ENCODE results near the gene MYO7A.

MYO7A gene

GRCh38 chr11:77193911-77194830, 66.1 kb downstream of the MYO7A start:
- no peak overlapping the region for H3K4me3 ChIP-seq (IDR thresholded peaks at IDR 0.05; ENCODE audit: insufficient read depth, low read depth, low read length)
- no peaks in the 10 kb centered on the region for H3K4me1 ChIP-seq (ENCODE audit: low read depth, poor library complexity, severe bottlenecking)
- H3K9ac ChIP-seq: no peak overlapping the region
- no peaks in the 10 kb centered on the region for H4K20me1 ChIP-seq (ENCODE audit: insufficient read depth)
- no peak overlapping the region for H3K4me2 ChIP-seq
- no peaks in the 10 kb centered on the region for H3K79me2 ChIP-seq (ENCODE audit: insufficient read depth, low read depth)
- H2AFZ ChIP-seq (ENCODE audit: low read depth): no peak overlapping the region
- no peak overlapping the region for H3K27ac ChIP-seq
- TF ChIP-seq, protein P1, sequence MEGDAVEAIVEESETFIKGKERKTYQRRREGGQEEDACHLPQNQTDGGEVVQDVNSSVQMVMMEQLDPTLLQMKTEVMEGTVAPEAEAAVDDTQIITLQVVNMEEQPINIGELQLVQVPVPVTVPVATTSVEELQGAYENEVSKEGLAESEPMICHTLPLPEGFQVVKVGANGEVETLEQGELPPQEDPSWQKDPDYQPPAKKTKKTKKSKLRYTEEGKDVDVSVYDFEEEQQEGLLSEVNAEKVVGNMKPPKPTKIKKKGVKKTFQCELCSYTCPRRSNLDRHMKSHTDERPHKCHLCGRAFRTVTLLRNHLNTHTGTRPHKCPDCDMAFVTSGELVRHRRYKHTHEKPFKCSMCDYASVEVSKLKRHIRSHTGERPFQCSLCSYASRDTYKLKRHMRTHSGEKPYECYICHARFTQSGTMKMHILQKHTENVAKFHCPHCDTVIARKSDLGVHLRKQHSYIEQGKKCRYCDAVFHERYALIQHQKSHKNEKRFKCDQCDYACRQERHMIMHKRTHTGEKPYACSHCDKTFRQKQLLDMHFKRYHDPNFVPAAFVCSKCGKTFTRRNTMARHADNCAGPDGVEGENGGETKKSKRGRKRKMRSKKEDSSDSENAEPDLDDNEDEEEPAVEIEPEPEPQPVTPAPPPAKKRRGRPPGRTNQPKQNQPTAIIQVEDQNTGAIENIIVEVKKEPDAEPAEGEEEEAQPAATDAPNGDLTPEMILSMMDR (conservative IDR thresholded peaks at IDR 0.05; ENCODE audit: low read depth, low read length): no peak
- H3K36me3 ChIP-seq (ENCODE audit: insufficient read depth): no peaks in the 10 kb centered on the region
- no peaks in the 10 kb centered on the region for H3K27me3 ChIP-seq (ENCODE audit: insufficient read depth, low read depth)

DNA sequence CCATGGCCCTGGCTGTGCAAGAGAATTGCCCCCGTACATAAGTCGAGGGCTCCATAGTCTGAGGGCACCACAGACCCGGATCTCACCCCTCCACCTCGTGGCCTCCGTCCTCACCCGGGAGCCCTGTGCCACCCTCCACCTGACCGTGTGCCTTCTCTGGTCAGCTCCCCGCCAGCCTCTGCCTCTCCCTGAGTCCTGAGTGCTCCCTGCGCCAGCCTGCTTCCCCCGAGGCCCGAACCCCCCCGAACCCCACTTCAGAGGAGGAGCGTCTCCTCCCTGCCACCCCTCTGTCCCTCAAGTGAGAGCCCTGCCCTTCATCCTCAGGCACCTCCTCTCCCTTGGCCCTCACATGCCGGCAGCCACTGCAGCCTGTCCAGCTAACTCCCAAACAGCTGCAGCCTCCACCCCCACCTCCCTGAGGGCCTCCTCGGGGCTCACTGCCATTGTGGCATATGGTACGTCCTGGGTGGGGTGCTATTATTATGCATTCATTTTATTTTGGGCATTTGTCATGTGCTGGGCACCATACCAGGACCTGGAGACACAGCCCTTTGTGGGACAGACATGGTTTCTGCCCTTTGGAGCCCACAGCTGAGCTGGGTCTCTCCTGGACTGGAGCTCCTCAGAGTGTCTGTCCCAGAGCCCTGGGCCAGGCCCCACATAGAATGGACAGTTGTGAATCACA, 67.2 kb downstream of the MYO7A start:
- no peak overlapping the region for H2AFZ ChIP-seq (ENCODE audit: low read depth)
- TF ChIP-seq, protein P1 (conservative IDR thresholded peaks at IDR 0.05; ENCODE audit: low read depth, low read length): no peak
- H3K27ac ChIP-seq: no peak overlapping the region

GRCh38 chr11:77196961-77197360, 68.9 kb downstream of the MYO7A start:
- Histone ChIP-seq H2AFZ (ENCODE audit: low read depth) (no peak overlapping the region), H3K27me3 (ENCODE audit: insufficient read depth, low read depth) (no peaks in the 10 kb centered on the region)
- TF ChIP-seq, protein P1 (conservative IDR thresholded peaks at IDR 0.05; ENCODE audit: low read depth, low read length): no peak

More for the DNA sequence above, 67.2 kb downstream of the MYO7A start:
- H3K4me2 ChIP-seq: no peak overlapping the region
- H4K20me1 ChIP-seq (ENCODE audit: insufficient read depth): no peaks in the 10 kb centered on the region
- no peaks in the 10 kb centered on the region for H3K36me3 ChIP-seq (ENCODE audit: insufficient read depth)
- H3K79me2 ChIP-seq (ENCODE audit: insufficient read depth, low read depth): no peaks in the 10 kb centered on the region
- no peak overlapping the region for H3K9ac ChIP-seq
- H3K4me3 ChIP-seq (IDR thresholded peaks at IDR 0.05; ENCODE audit: insufficient read depth, low read depth, low read length): no peak overlapping the region
- H3K27me3 ChIP-seq (ENCODE audit: insufficient read depth, low read depth): no peaks in the 10 kb centered on the region
- no peaks in the 10 kb centered on the region for H3K4me1 ChIP-seq (ENCODE audit: low read depth, poor library complexity, severe bottlenecking)

GRCh38 chr11:77197626-77198320, 69.7 kb downstream of the MYO7A start:
- Histone ChIP-seq H2AFZ (ENCODE audit: low read depth) (no peak overlapping the region), H4K20me1 (ENCODE audit: insufficient read depth) (no peaks in the 10 kb centered on the region), H3K4me2 (no peak overlapping the region), H3K36me3 (ENCODE audit: insufficient read depth) (no peaks in the 10 kb centered on the region), H3K27me3 (ENCODE audit: insufficient read depth, low read depth) (no peaks in the 10 kb centered on the region), H3K4me1 (ENCODE audit: low read depth, poor library complexity, severe bottlenecking) (no peaks in the 10 kb centered on the region), H3K79me2 (ENCODE audit: insufficient read depth, low read depth) (no peaks in the 10 kb centered on the region), H3K27ac (no peak overlapping the region), H3K4me3 (IDR thresholded peaks at IDR 0.05; ENCODE audit: insufficient read depth, low read depth, low read length) (no peak overlapping the region), H3K9ac (no peak overlapping the region)
- TF ChIP-seq, protein P1 (conservative IDR thresholded peaks at IDR 0.05; ENCODE audit: low read depth, low read length): no peak

More at GRCh38 chr11:77196961-77197360, 68.9 kb downstream of the MYO7A start:
- Histone ChIP-seq H3K36me3 (ENCODE audit: insufficient read depth) (no peaks in the 10 kb centered on the region), H4K20me1 (ENCODE audit: insufficient read depth) (no peaks in the 10 kb centered on the region), H3K79me2 (ENCODE audit: insufficient read depth, low read depth) (no peaks in the 10 kb centered on the region), H3K4me2 (no peak overlapping the region), H3K27ac (no peak overlapping the region), H3K4me1 (ENCODE audit: low read depth, poor library complexity, severe bottlenecking) (no peaks in the 10 kb centered on the region), H3K9ac (no peak overlapping the region), H3K4me3 (IDR thresholded peaks at IDR 0.05; ENCODE audit: insufficient read depth, low read depth, low read length) (no peak overlapping the region)
